CD4-positive, alpha-beta memory T cell (primary cell): ENCODE results near the gene CXorf49B. TPM values are rescaled to one million over a fixed set of nuclear protein-coding genes. Genes with fewer than 3 reads are reported as not detected.

Experiments
- polyA plus RNA-seq, 2 donors: library from polyadenylated mRNA; unstranded; fragments of 300-500 nt; fragmentation: Illumina TruSeq; gene quantifications; one replicate each; pipeline ENCODE4 v1.2.3, GENCODE V29; 2021
- total RNA-seq, 2 experiments: library from RNA; stranded (reverse); gene quantifications; one replicate each; pipeline ENCODE4 v1.2.3, GENCODE V29; 2021

Gene CXorf49B
- total and polyA plus RNA-seq, 4 experiments from 2014 or later = not detected

Other genes with a start within 250 kb of the CXorf49B start
- 100 to 1,000 TPM; 515 to 525 TPM for gene OGT, start 230.2 kb upstream of the CXorf49B start, total RNA-seq
- 10 to 100 TPM; 18.3 to 39.0 TPM for gene OGT, start 230.2 kb upstream of the CXorf49B start, polyA plus RNA-seq
- 10 to 100 TPM; 10.2 to 11.4 TPM for gene GCNA, start 184.9 kb upstream of the CXorf49B start, total RNA-seq
- under 1 TPM in 1 of 2 donors, not detected in 1; 0.40 TPM for gene GCNA, start 184.9 kb upstream of the CXorf49B start, polyA plus RNA-seq
- 10 to 100 TPM; 28.5 to 32.5 TPM for gene CXCR3, start 144.8 kb upstream of the CXorf49B start, total RNA-seq
- gene CXCR3, start 144.8 kb upstream of the CXorf49B start, polyA plus RNA-seq = 100 to 1,000 TPM in 1 of 2 donors, 10 to 100 TPM in 1; 45.6 to 153 TPM
- gene CXorf49, start 45.1 kb upstream of the CXorf49B start, total RNA-seq = not detected
- gene CXorf49, start 45.1 kb upstream of the CXorf49B start, polyA plus RNA-seq = not detected
- gene NHSL2, start 147.5 kb downstream of the CXorf49B start, total RNA-seq = 1 to 10 TPM; 8.1 to 8.4 TPM
- 10 to 100 TPM; 12.7 to 27.2 TPM for gene NHSL2, start 147.5 kb downstream of the CXorf49B start, polyA plus RNA-seq